DMS 273 (cell line): ENCODE measurements around the gene BCAS3.

Source experiments
- DNase-seq: peaks from one replicate; lab custom pipeline; 2025; ENCODE audit not compliant: unreplicated experiment; lab: John Stamatoyannopoulos, UW

The BCAS3 gene

GRCh38 chr17:61307905-61308886, 630.5 kb downstream of the BCAS3 start:
- no peak for DNase-seq

GRCh38 chr17:61309362-61310256, 632.0 kb downstream of the BCAS3 start:
- peak; percentile 59 for DNase-seq

DNA sequence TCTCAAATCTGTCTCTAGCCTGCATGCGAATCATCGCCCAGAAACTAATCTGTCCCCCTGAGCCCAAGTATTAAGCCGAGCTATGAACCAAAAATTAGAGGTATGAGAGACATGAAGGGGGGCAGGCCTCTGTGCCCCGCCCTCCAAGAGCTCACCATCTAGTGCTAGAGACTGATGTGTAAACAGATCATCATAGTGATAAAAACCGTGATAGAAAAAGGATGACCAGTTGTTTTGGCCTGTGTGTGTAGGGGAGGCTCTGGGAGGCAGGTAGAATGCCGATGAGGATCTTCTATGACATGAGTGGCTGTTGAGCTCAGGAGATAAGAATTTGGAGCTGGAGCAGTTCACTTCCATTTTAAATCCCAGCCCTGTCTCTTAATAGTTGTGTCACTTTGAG, 632.9 kb downstream of the BCAS3 start:
- DNase-seq = no peak

- DNase-seq = no peak
Observed at GRCh38 chr17:61312406-61313295, 635.0 kb downstream of the BCAS3 start.

DNA sequence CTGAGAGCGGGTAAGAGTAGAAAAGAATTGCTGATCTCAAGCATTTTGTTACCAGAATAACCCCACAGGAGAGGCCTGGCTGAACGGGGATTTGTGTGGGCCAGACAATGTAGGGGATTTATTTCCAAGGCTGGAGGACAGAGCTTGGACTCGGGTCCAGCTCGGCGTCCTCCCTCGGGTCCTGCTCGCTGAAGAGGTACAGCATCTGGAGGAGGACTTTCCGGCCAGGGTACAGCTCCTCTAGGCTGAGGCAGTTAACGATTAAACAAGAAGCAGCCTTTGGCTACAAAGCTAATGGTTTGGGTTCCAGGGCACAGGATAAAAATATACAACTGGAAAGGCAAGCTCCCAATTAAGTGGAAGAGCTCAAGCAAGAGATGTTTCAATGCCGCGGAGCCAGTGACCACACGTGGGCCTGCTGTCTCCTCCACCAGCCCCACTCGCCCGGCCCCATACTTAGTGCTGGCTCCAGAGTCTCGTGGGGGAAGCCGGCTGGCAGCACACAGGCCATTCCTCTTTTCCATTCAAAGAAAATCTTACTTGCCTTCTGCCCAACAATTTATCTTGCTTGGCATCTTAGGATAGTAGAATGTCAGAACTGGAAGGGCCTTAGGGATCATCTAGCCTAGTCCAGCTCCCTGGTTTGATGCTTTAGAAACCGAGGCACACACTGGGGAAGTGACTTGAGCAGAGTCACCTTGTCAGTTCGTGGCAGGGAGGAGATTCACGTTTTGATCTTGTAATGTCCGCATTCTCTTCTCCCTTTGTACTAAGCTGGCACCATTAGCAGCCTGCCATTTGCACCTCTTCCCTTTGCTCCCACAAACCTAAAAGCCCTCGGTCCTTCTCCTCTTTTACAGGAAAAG, 636.0 kb downstream of the BCAS3 start:
- no peak for DNase-seq

GRCh38 chr17:61314368-61315078, 636.9 kb downstream of the BCAS3 start:
- peak; percentile 74 for DNase-seq

DNA sequence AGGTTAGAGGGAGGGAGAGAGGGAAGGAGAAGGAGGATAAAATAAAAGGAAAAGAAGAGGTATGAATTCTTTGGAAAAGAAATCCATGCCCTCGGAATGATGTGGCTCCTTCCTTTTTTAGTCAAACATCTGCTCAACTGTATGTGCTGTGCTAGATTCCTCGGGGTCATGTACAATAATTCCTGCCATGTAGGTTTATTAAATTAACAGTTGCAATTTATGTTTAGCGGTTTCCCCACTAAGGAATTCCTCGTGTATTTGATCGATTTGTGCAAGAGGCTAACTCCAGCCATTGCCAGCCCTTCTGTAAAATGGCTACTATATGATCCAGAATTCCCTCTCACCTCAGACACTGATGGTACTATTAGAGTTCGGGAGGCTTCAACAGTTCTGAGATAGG, 639.0 kb downstream of the BCAS3 start:
- DNase-seq = no peak

GRCh38 chr17:61317779-61318178, 640.1 kb downstream of the BCAS3 start:
- DNase-seq = no peak

DNA sequence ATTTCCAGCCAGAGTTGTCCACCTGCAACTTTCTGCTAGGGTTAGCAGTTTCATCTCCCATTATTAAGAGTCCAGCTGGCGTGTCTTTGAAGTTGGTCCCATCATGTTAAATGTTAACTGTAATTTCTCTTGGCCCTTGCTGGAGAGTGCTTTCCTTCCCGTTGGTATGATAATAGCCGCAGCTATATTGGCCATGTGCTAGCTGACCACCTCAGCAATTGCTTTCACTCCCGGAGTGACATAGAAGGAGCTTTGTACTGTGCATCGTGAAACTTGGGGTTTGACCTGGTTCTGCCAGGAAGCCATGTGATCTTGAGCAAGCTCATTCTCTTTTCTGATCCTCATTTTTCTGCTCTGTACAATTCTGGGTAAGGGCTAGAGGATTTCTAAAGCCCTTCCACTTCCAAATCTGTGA, 641.0 kb downstream of the BCAS3 start:
- DNase-seq = no peak

DNA sequence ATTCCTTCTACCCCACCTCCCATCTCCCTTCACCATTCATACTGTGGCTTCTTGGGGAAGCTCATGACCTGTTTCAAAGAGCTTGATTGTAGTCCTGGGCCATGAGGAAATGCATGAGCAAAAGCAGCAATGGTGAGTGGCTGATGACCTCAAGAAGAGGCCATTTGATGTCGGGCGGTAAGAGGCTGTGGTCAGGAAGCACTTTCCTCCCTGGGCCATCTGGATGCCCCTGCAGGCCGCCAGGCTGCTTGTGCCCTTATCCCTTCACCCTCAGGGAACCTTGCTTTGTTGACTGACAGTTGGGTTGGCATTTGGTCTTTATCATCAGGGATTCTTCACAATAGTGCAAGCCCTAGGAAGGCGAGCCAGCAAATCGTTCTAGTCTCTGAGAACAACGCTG, 643.7 kb downstream of the BCAS3 start:
- DNase-seq = no peak

GRCh38 chr17:61322325-61323002, 644.8 kb downstream of the BCAS3 start:
- no peak for DNase-seq

DNA sequence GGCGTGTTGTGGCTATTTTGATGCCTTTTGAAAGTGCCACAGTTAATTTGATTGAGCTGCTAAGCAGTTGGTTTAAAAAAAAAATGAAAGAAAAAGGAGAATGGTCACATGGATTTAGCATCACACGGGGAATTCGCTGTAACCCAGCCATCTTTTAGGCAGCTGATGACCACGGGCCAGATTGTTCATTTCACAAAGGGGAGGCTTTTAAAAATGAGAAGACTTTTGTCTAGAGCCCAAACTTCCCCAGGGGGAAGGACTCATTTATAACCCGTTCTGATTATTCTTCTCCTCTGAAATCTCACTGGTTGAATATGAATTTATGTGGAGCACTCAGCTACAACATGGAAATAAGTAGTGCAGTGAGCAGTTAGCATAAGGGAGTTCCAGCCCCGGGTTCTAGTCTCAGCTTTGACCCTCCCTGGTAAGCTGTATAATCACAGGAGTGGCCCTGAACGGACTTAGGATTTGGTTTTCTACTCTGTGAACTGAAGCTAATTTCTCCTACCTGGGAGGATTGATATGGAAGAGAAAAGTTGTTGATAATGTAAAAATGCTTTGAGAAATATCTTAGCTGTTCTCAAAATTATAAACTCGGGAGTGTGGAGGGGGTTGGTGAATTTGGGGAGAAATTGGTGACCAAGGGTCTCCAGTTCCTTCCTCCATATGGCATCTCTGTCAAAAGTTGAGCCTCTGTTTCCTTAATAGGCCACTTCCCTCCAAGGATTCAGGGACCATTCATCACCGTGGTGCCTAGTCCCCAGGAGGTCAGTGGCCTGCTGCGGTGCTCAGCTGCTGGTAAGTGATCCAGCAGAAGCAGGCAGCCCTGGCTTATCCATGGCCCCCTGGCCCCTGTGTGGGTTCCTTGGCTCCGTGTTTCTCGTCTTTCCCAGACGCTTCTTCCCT, 645.6 kb downstream of the BCAS3 start:
- no peak for DNase-seq

DNA sequence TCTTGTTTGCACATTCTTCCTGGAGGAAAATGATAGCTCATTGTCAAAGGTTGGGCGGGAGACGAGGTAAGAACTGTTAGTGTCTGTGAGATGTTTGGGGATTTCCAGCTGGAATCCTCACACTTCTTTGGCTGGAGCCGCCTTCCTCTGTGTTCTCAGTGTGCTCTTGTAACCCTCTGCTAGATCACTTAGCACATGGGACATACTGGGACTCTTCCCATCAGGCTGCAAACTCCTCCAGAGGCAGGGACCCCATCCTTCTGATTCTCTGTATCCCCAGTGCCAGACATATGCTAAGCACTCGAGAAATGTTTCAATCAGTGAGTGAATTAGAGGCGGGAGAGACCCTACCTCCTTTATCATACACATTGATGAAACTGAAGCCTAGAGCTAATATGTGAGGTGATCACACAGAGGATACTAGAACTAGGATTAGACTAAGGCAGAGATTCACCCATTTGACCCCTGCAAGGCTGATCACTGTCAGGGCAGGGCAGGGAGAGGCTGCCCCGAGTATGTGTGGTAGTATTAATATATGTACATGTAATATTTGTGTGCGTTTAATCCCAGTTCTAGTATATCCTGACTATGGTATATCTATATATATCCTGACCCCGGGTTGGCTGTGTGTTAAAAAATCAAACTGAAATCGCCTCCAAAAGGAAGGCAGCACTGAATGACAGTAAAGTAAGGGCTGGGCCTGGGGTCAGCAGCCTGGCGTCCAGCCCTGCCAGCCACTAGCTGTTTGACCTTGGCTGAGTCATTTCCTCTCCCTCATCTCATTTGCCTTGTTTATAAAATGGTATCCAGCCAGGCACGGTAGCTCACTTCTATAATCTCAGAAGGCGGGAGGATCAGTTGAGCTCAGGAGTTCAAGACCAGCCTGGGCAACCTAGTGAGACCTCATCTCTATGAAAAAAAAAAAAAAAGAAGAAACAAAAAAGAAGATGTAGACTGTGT, 646.5 kb downstream of the BCAS3 start:
- DNase-seq = no peak

DNA sequence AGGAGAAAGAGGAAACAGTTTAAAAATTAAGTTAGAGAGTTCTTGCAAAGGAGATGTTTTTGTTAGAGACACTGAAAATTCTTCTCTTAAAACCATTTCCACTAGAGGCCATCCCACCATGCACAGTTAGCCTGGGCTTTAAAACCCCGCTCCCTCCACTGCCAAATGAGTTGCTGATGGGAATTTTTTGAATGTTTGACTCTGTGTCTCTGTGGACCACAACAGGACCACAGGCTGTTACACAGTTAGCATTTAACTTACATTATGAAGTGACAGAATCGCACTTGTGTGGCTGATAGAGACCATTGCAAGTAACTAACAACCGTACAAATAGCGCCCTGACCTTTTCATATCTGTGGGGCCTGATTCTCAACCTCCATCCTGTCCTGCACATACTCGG, 647.3 kb downstream of the BCAS3 start:
- DNase-seq = no peak

DNA sequence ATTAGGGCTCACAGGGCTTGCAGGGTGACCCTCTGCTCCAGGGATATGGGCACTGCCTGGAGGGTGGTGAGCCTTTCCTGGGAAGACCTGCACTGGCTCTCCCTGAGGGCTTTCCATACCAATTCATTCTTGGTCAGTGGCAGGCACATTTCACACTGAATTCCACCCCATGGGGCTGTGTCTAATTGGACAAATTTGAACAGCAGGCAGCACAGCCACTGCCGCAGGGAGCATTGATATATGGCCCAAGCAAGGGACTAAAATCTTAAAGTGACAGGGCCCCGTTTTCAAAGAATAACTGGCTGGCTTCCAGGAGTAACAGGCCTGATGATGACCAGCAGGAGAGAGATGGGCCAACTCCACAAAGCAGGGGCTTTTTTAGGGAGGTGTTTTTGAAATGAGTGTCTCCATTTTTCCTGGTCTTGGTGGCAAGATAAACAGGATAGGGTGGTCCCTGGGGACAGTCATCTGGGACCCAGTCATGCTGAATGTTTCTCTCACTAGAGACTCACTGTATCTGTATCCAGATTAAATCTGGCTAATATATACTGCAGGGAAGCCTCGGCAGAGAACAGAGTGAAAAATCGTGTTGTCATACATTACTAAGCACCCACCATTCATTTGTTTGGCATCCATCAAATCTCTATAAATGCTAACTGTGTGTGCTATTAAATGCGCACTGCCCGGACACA, 647.9 kb downstream of the BCAS3 start:
- DNase-seq = peak; percentile 26

DNA sequence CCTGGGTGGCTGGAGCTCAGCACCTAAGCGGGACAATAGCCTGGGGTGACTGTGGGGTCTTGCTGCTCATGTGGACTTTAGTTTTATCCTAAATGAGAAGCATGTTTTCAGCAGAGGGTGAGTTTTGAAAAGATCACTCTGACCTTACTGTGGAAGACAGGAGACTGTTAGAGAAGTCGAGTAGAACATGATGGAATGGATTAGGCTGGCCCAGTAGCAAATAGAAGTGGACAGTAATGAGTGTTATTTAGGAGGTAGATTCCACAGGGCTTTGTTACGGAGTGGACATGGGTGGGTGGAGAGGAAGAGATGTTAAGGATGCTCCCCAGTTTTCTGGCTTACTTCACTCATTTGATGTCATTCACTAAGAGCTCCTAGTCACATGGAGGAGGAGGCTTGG, 648.7 kb downstream of the BCAS3 start:
- no peak for DNase-seq
